SKM-1 (cell line): ENCODE measurements around the gene RBM47.
"Not testable (repeated sequence)": the region's sequence is repeated elsewhere in the genome, so short reads cannot be mapped to it uniquely, and the experiment has no call there.

Experiments
- DNase-seq: peaks from one replicate; lab custom pipeline; 2025; ENCODE audit not compliant: unreplicated experiment; lab: John Stamatoyannopoulos, UW

RBM47 gene

GRCh38 chr4:40629401-40630334 is at the start of gene RBM47:
RBM47 (minus strand) TSS chr4:40629864; CDS start chr4:40438893, 190,971 bp downstream.
- no peak for DNase-seq

DNA sequence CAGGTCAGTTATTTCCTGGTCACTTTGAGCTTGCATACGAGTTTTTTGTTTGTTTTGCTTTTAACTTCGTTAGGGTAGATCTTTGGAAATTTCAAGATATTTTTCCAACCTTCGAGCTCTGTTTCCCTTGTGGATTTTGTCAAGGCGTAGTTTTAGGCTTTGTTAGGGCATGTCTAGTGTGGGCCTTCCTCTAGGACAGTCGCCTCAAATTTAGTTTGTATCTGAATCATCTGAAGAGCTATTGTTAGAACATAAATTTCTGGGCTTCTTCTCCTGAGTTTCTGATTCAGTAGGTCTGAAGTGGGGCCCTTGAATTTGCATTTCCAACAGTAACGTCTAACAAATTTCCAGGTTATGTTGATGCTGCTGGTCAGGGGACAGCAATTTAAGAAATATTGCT is 48.8 kb upstream of the RBM47 start:
- no peak for DNase-seq

GRCh38 chr4:40675166-40675565 is 45.5 kb upstream of the RBM47 start:
- DNase-seq = no peak

GRCh38 chr4:40672528-40673522 is 43.2 kb upstream of the RBM47 start:
- DNase-seq = peak; percentile 96

- no peak for DNase-seq
Observed at GRCh38 chr4:40669504-40669903, 39.8 kb upstream of the RBM47 start.

- no peak for DNase-seq
Observed at GRCh38 chr4:40665842-40666241, 36.2 kb upstream of the RBM47 start.

DNA sequence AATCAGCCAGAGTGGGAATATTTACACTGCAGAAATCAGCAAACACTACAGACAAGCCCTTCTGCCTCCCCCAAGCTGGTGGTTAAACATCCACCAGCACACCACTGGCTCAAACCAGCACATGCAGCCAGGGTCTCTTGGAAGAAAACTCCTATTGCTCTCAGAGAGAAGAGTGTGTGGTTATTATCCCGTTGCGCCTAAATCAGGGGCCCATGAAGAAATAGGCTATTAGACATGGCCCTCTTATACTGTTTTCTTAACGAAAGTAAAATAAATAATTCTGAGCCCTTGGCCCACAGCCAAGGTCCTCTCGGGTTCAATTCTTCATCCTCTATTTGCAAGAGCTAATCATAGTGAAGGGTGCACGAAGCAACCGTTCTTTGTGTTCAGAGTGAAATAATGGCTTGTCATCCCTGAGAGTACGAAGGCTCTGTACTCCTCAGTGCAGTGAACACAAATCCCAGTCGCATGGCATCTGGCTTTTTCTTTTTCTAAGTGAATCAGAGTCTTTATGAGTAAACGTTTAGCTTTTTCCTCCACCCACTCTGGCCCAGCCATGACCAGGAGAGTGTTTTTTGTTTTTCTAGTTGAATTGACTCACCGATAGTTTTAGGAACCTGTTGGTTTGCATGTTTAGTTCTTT is 33.4 kb upstream of the RBM47 start:
- DNase-seq = no peak

DNA sequence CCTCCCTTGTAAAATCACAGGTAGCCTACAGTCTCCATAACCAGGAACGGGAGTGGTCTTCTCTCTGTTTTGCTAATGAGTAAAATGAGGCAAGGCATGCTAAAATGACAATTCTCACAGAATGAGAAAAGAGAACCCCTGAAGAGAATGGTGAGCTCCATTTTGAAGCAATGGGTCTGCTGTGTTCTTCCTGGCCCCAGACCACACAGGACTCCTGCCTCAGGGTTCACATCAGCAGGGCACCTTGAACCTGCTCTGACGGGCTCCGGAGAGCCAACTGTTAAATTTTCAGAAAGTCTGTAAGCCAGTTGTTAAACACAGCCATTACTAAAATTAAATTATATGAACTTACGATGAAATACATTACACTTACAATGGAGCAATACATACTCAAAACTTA is 32.1 kb upstream of the RBM47 start:
- no peak for DNase-seq

DNA sequence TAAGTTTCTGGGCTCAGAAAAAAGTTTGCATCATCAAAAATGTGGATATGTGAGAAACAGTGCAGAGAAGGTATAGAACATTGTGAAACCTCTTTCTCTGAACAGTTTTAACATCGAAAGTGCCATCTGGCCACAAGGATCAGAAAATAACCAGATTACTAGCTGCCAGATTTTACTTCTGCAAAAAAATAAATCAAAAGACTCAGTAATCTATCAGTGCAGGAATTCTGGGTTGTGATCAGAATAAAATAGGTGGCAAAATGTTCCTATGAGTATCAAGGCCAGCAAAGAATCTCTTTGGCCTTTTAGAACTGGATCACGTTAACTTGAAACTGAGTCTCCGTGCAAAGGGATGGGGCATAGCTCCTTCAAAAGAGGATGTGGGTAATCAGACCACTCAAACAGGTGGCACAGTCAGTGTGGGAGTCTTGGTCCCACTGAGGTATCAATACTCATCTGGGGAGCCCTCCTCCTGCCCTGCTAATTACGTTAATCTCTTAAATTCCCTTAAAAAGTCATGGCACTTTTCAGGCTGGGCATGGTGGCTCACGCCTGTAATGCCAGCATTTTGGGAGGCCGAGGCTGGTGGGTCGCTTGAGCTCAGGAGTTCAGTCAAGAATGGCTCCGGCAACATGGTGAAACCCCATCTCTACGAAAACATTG is 26.7 kb upstream of the RBM47 start:
- no peak for DNase-seq

DNA sequence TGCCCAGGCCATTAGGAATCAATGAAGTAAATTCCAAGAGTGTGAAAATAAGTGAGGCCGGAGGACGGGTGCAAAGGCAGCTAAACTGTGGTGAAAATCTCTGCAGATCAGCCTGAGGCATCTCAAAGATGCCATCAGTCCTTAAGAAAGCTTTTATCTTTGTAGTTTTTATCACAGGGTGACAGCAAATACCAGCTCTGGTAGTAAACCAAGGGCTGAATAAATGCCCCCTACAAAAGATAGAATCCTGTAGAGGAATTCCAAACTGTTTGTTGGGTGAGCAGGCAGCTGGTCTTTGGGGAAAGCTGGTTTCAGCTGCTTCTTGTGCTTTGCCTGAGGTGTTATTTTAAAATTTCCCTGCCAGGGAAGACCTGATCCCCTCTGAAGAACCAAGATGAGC is 21.6 kb upstream of the RBM47 start:
- DNase-seq = no peak

- DNase-seq = no peak
Observed at GRCh38 chr4:40649321-40649720, 19.7 kb upstream of the RBM47 start.

DNA sequence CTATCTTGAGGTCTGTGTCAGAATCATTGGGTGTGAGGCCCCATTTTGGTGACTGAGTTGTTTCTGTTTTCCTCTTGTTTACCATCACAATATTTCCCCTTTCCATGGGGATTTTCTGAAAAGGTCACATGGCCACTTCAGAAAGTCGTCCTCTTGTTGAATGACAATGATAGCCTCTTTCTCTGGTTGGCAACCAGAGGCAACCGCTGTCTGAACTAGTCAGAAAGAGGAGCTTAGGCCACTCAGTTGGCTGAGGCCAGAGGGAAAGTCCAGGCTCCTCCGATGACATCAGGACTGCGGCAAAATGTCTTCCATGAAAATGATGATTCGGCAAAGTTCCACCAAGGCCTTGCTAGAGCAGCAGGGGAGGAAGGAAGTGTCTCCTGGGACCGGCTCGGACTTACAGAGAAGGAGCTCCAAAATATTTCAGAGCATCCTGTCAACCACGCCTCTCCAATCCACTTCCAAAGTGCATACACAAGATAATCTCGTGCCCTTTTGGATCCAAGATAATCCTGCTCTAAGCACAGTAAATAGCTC is 19.1 kb upstream of the RBM47 start:
- DNase-seq = no peak

DNA sequence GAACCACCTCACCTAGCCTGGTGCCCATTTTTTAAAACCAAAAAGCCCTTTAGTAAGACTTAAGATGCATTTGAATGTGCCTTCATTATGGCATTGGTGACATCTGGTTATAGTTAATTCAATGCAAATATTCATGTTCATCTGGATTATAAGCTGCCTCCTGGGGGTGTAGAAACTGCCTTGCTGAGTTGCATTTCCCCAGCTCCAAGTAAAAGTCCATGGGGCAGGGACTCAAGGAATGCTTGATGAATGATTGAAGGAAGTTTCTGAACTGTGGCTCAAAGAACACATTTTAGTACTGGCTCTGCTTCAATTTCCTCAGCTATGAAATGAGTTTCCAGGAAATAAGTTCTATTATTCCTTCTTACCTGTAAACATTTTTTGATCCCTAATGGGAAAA is 18.5 kb upstream of the RBM47 start:
- no peak for DNase-seq

DNA sequence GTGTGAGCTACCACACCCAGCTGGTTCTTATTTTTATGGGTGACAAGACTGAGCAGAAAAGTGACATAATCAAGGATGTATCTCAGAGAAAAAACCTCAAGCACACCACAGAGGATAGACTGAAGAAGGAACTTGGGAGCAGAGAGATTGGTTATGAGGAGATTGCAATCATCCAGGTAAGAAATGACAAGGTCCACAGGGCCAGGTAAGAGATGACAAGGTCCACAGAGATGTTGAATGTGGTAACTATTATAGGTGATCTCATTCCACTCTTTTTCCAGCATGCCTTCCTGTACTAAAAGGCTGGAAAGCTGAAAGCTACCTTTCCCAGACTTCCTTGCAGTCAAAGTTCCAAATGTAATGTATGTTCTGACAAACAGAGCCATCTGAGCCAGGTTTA is 15.9 kb upstream of the RBM47 start:
- DNase-seq = no peak

- DNase-seq = no peak
Observed at GRCh38 chr4:40632080-40632479, 2.4 kb upstream of the RBM47 start.

DNA sequence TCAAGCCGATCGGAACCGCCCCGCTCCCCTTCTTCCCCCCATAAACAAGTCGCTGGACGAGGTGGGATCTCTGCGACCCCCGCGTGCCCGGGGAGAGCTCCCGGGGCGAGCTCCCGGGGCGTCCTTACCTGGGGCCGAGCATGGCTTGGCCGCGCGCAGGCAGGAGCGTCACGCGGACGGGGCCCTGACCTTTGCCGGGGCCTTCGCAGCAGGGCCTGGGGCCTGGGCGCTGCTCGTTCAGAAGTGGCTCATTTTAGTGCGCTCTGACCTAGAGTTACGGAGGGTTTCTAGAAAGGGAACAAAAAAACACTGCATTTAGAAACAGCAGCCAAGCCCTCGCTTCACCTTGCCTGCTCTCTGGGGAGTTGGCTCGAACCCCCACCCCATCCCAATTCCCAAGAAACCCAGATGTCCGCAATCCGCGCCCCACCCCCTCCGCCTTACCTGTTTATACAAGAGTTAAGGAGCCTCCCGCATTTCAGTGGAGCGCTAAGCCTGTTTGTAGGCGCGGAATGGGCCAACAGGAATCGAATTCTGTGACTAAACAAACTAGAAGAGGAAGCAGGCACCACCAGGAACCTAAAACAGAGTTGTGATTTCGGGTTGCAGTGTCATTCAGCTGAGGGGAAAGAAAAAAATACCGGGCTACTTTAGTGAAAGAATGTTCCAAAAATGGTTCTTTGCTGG is 814 bp upstream of the RBM47 start:
- no peak for DNase-seq

- no peak for DNase-seq
Observed at GRCh38 chr4:40628888-40629287, 776 bp downstream of the RBM47 start.

- not testable (repeated sequence) for DNase-seq
Observed at GRCh38 chr4:40628407-40628806, 1.3 kb downstream of the RBM47 start.

- DNase-seq = no peak
Observed at GRCh38 chr4:40627540-40627939, 2.1 kb downstream of the RBM47 start.
